ENCODE data around the gene ACSM5. TPM values are rescaled to one million over a fixed set of nuclear protein-coding genes. Genes with fewer than 3 reads are reported as not detected.
"Not testable (repeated sequence)": the region's sequence is repeated elsewhere in the genome, so short reads cannot be mapped to it uniquely, and the experiment has no call there.

Gene ACSM5
- total RNA-seq, 2 donors from 2014 or later = 0.78 to 11.0 TPM

DNA sequence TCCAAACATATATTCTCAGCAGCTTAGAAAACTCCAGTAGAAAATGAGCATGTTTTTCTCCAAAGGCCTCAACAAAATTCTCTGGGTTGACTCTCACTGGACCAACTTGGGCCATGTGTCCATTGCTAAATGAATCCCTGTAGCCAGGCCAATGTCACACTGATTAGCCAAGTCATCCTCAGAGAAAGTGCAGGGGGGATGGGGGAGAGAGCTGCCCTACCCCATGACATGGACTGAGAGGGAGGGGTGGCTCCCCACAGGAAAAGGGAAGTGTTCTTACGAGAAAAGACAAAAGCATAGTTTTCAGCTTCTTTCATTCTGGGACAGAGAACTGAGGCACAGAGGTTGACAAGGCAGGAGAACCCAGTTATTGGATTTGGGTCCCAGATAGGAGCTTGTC is 74.7 kb downstream of the ACSM5 start:
- not testable (repeated sequence) for H3K9me3 ChIP-seq; H3K27me3 ChIP-seq (replicated peaks; ENCODE audit: insufficient read depth); H3K4me3 ChIP-seq; DNase-seq (ENCODE audit: low spot score); H3K27ac ChIP-seq; H3K36me3 ChIP-seq; H3K4me1 ChIP-seq (ENCODE audit: control insufficient read depth in 1 of 2, low read depth in 2 of 2); ATAC-seq (ENCODE audit: insufficient number of reproducible peaks, low FRiP score, low read depth)

- no peaks in the 10 kb centered on the region for H3K9me3 ChIP-seq
- H3K27ac ChIP-seq = no peak overlapping the region
- DNase-seq (ENCODE audit: low spot score) (no peak), ATAC-seq (ENCODE audit: insufficient number of reproducible peaks, low FRiP score, low read depth) (no peak)
- no peak for TF ChIP-seq CTCF (IDR thresholded peaks at IDR 0.05)
- H3K4me3 ChIP-seq = no peak overlapping the region
- no peaks in the 10 kb centered on the region for H3K36me3 ChIP-seq
- H3K27me3 ChIP-seq (replicated peaks; ENCODE audit: insufficient read depth) = no peaks in the 10 kb centered on the region
- no peaks in the 10 kb centered on the region for H3K4me1 ChIP-seq (ENCODE audit: control insufficient read depth in 1 of 2, low read depth in 2 of 2)
Measured at GRCh38 chr16:20484726-20485125, 75.4 kb downstream of the ACSM5 start.

DNA sequence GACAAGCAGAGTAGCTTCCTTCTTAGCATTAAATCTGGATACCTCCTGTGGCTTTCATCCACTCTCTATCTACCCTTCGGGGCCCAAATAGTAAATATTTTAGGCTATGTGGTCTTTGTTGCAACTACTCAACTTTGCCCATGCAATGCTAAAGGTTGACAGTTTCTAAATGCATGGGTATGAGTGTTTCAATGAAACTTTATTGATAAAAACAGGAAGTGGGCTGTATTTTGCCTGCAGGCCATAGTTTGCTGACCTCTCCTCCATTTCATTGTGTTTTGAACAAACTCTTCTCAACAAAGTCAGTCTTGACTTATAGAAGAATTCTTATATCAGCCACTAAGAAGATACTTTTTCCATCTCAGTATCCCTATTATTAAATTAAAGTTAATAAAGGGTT is 76.1 kb downstream of the ACSM5 start:
- no peaks in the 10 kb centered on the region for H3K36me3 ChIP-seq
- H3K27ac ChIP-seq = no peak overlapping the region
- DNase-seq (ENCODE audit: low spot score) (no peak), ATAC-seq (ENCODE audit: insufficient number of reproducible peaks, low FRiP score, low read depth) (no peak)
- no peak overlapping the region for H3K4me3 ChIP-seq
- H3K9me3 ChIP-seq = no peaks in the 10 kb centered on the region
- H3K4me1 ChIP-seq (ENCODE audit: control insufficient read depth in 1 of 2, low read depth in 2 of 2) = no peaks in the 10 kb centered on the region
- no peak for TF ChIP-seq CTCF (IDR thresholded peaks at IDR 0.05)
- H3K27me3 ChIP-seq (replicated peaks; ENCODE audit: insufficient read depth) = no peaks in the 10 kb centered on the region

Other genes with a start within 250 kb of the ACSM5 start
- gene GP2, start 82.0 kb upstream of the ACSM5 start, total RNA-seq = 1 to 10 TPM; 2.6 to 8.7 TPM
- not detected for gene UMOD, start 56.8 kb upstream of the ACSM5 start, total RNA-seq
- gene PDILT, start 4.8 kb upstream of the ACSM5 start, total RNA-seq = not detected
- gene ACSM2A, start 42.0 kb downstream of the ACSM5 start, total RNA-seq = not detected
- gene ACSM2B, start 166.8 kb downstream of the ACSM5 start, total RNA-seq = not detected

Measured in thoracic aorta (tissue), 2 donors.